ENCODE results near the gene SMIM24.

The SMIM24 gene

GRCh38 chr19:3426433-3426832, 53.9 kb downstream of the SMIM24 start:
- no peak for DNase-seq
